Stimulated activated CD8-positive, alpha-beta memory T cell treated with anti-CD3 and anti-CD28 coated beads, Interleukin-12 subunit alpha, Interleukin-12 subunit beta, amount 100 ng/mL, for 24 hours (primary cell): ENCODE measurements around the gene PSMD4.
"Not testable (repeated sequence)": the region's sequence is repeated elsewhere in the genome, so short reads cannot be mapped to it uniquely, and the experiment has no call there.

Experiments
- DNase-seq: peaks from one replicate; pipeline ENCODE4 v3.0.0-alpha.2; 2020; ENCODE audit errors: extremely low read depth

PSMD4 gene

GRCh38 chr1:151273924-151274466 lies 19.5 kb downstream of the PSMD4 start:
- DNase-seq = no peak

- not testable (repeated sequence) for DNase-seq
Observed at GRCh38 chr1:151275341-151275740, 20.8 kb downstream of the PSMD4 start.

GRCh38 chr1:151277249-151277648 lies 22.7 kb downstream of the PSMD4 start:
- no peak for DNase-seq

- DNase-seq = peak; percentile 83
Observed at GRCh38 chr1:151281225-151281968, 26.9 kb downstream of the PSMD4 start.

GRCh38 chr1:151281969-151282882 lies 27.7 kb downstream of the PSMD4 start, which contains the start of gene ZNF687:
Gene ZNF687 (plus strand): TSS chr1:151282299. CDS start chr1:151286292, 3,993 bp downstream.
- peak; percentile 98 for DNase-seq

GRCh38 chr1:151282883-151283725 lies 28.6 kb downstream of the PSMD4 start:
- no peak for DNase-seq

GRCh38 chr1:151284013-151284577 lies 29.6 kb downstream of the PSMD4 start:
- no peak for DNase-seq

GRCh38 chr1:151286619-151287340 lies 32.2 kb downstream of the PSMD4 start:
- no peak for DNase-seq

- no peak for DNase-seq
Observed at GRCh38 chr1:151287341-151287699, 32.8 kb downstream of the PSMD4 start.

- no peak for DNase-seq
Observed at GRCh38 chr1:151287767-151288500, 33.4 kb downstream of the PSMD4 start.

GRCh38 chr1:151288502-151288901 lies 34.0 kb downstream of the PSMD4 start:
- no peak for DNase-seq

- DNase-seq = no peak
Observed at GRCh38 chr1:151289080-151289935, 34.8 kb downstream of the PSMD4 start.

- DNase-seq = no peak
Observed at GRCh38 chr1:151289991-151290708, 35.6 kb downstream of the PSMD4 start.

- DNase-seq = no peak
Observed at GRCh38 chr1:151290709-151291303, 36.3 kb downstream of the PSMD4 start.

- no peak for DNase-seq
Observed at GRCh38 chr1:151292207-151293030, 37.9 kb downstream of the PSMD4 start.

- DNase-seq = no peak
Observed at GRCh38 chr1:151293093-151293492, 38.6 kb downstream of the PSMD4 start.
